SK-N-SH (cell line): ENCODE results near the gene IGSF1. TPM values are rescaled to one million over a fixed set of nuclear protein-coding genes. Genes with fewer than 3 reads are reported as not detected.

Experiments used
- CTCF ChIA-PET: fragments of 300-600, 350-600 bp; formaldehyde crosslinking; extraction: SDS; loops from one replicate; lab custom pipeline; 2021; lab: Yijun Ruan, JAX
- POLR2A ChIA-PET: fragments of 350-600 bp; sonication (Branson Sonifier 250); formaldehyde crosslinking; extraction: SDS; loops from one replicate; lab custom pipeline; 2020; ENCODE audit warnings: antibody characterized with exemption, inconsistent platforms; lab: Yijun Ruan, JAX
- DNase-seq: peaks from one replicate; pipeline ENCODE4 v3.0.0; 2012
- H2AFZ ChIP-seq: fragments of 200-600 bp; sonication (generic); 2 replicates; pipeline ENCODE4 v1.8.1; 2016; ENCODE audit warnings: antibody characterized with exemption, mild to moderate bottlenecking, low read depth
- H3F3A ChIP-seq: fragments of 200-600 bp; sonication (generic); replicated peaks from 2 replicates; pipeline ENCODE3; 2016; ENCODE audit warnings: antibody characterized with exemption, mild to moderate bottlenecking; ENCODE audit not compliant: insufficient read depth
- H3K27ac ChIP-seq, 2 experiments: fragments of 200-500 bp in 1 of 2; fragments of 200-600 bp in 1 of 2; sonication (Bioruptor generic) in 1 of 2; sonication (generic), shearing (Covaris generic) in 1 of 2; 2 replicates each; pipeline versions ENCODE4 v1.5.1 to v1.6.1; 2014 to 2016; ENCODE audit warnings: low read depth in 2 of 2, inconsistent platforms in 1 of 2, low read length in 1 of 2, mild to moderate bottlenecking in 1 of 2, mixed read lengths in 1 of 2
- H3K27me3 ChIP-seq: fragments of 200-600 bp; sonication (generic), shearing (Covaris generic); 2 replicates; pipeline ENCODE4 v1.6.1; 2016; ENCODE audit warnings: mixed run types; ENCODE audit not compliant: insufficient read depth
- H3K36me3 ChIP-seq, 2 experiments: fragments of 200-500 bp in 1 of 2; fragments of 200-600 bp in 1 of 2; sonication (Bioruptor generic) in 1 of 2; sonication (generic) in 1 of 2; replicated peaks in 1 of 2; 2 replicates each; pipeline versions ENCODE3 to v1.5.1; 2014 to 2016; ENCODE audit warnings: low read length in 1 of 2, mild to moderate bottlenecking in 1 of 2; ENCODE audit not compliant: insufficient read depth in 2 of 2, control insufficient read depth in 1 of 2
- H3K4me1 ChIP-seq, 2 experiments: fragments of 200-500 bp in 1 of 2; fragments of 200-600 bp in 1 of 2; sonication (Bioruptor generic) in 1 of 2; sonication (generic), shearing (Covaris generic) in 1 of 2; 2 replicates each; pipeline versions ENCODE4 v1.5.1 to v1.6.1; 2014 to 2016; ENCODE audit warnings: low read depth in 1 of 2, low read length in 1 of 2, mixed run types in 1 of 2; ENCODE audit not compliant: insufficient read depth in 2 of 2, control insufficient read depth in 1 of 2
- H3K4me2 ChIP-seq: fragments of 200-600 bp; sonication (generic), shearing (Covaris generic); 2 replicates; pipeline ENCODE4 v1.6.1; 2017; ENCODE audit warnings: mixed run types
- H3K4me3 ChIP-seq, 2 experiments: fragments of 200-500 bp in 1 of 2; fragments of 200-600 bp in 1 of 2; sonication (Bioruptor generic) in 1 of 2; sonication (generic), shearing (Covaris generic) in 1 of 2; 2 replicates each; pipeline versions ENCODE4 v1.5.1 to v1.8.1; 2014 to 2016; ENCODE audit warnings: low read depth in 2 of 2, inconsistent platforms in 1 of 2, low read length in 1 of 2, mild to moderate bottlenecking in 1 of 2, mixed read lengths in 1 of 2, moderate library complexity in 1 of 2
- H3K79me2 ChIP-seq: fragments of 200-600 bp; sonication (generic); 2 replicates; pipeline ENCODE4 v1.8.1; 2017; ENCODE audit warnings: mild to moderate bottlenecking; ENCODE audit not compliant: insufficient read depth
- H3K9ac ChIP-seq: fragments of 200-600 bp; sonication (generic); 2 replicates; pipeline ENCODE4 v1.6.1; 2017; ENCODE audit warnings: mixed run types
- H3K9me2 ChIP-seq: fragments of 200-600 bp; sonication (generic); 2 replicates; pipeline ENCODE4 v1.6.1; 2017; ENCODE audit warnings: mixed run types
- H3K9me3 ChIP-seq: fragments of 200-600 bp; sonication (generic); 2 replicates; pipeline ENCODE4 v1.6.1; 2017; ENCODE audit warnings: mixed run types, mild to moderate bottlenecking, moderate library complexity
- H4K20me1 ChIP-seq: fragments of 200-600 bp; sonication (generic); 2 replicates; pipeline ENCODE4 v1.6.1; 2017; ENCODE audit warnings: mild to moderate bottlenecking, mixed run types; ENCODE audit not compliant: insufficient read depth
- CHD2 ChIP-seq: fragments of 150-350 bp; IDR thresholded peaks from 2 replicates; pipeline ENCODE4 v1.6.1; 2018; ENCODE audit warnings: low read length; ENCODE audit not compliant: partially characterized antibody
- FOSL2 ChIP-seq: IDR thresholded peaks from 2 replicates; pipeline ENCODE4 v1.4.0; 2012; ENCODE audit warnings: low read depth, mild to moderate bottlenecking, moderate library complexity, borderline replicate concordance
- FOXM1 ChIP-seq: IDR thresholded peaks from 2 replicates; pipeline ENCODE4 v1.4.0; 2012; ENCODE audit warnings: low read depth, mild to moderate bottlenecking
- IRF3 ChIP-seq: fragments of 150-350 bp; IDR thresholded peaks from 2 replicates; pipeline ENCODE4 v1.6.1; 2016; ENCODE audit warnings: mild to moderate bottlenecking, low read depth, low read length
- MAX ChIP-seq: IDR thresholded peaks from 2 replicates; pipeline ENCODE4 v1.4.0; 2012; ENCODE audit warnings: low read depth
- MEF2A ChIP-seq: IDR thresholded peaks from 2 replicates; pipeline ENCODE4 v1.4.0; 2012; ENCODE audit warnings: low read depth, borderline replicate concordance
- MXI1 ChIP-seq: IDR thresholded peaks from 2 replicates; pipeline ENCODE4 v1.6.1; 2012; ENCODE audit warnings: mild to moderate bottlenecking, low read depth, low read length, improper control_type of control experiment
- PBX3 ChIP-seq: IDR thresholded peaks from 2 replicates; pipeline ENCODE4; 2012
- TCF12 ChIP-seq: IDR thresholded peaks from 2 replicates; pipeline ENCODE4 v1.4.0; 2012
- WGBS: methylation state at CpG from one replicate; pipeline ENCODE4 v1.1.6; 2017; ENCODE audit warnings: low lambda C conversion rate; 5-methylcytosine and 5-hydroxymethylcytosine counted together
- polyA plus RNA-seq, 3 experiments: library from polyadenylated mRNA; depleted of rRNA; stranded (reverse); fragments of >200 nt; gene quantifications; 2 replicates each; pipeline ENCODE4 v1.2.3, GENCODE V29; 2012

IGSF1 gene
- polyA plus RNA-seq, 1 of the 3 experiments (the other 2 are of a cell fraction): 0.92 TPM

DNA sequence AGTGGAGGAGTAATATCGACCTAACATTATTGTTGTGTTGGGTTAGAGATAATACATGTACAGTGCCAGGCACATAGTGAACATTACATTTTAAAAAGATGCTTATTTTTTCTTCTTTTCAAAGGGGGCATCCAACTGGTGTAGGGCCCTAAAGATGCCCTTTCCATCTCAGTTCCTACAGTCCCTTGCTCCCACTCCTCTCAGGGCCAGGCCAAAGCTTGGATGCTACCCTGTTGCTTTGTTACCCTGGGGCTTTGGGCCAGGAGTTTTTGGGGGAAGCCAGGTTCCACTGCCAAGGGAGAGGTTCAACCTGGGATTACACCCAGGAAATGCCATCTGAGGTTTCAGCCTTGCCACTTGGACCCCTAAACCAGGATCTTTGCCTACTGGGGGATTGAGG is 918 bp downstream of the IGSF1 start (continued):
- no peak for TF ChIP-seq FOXM1

DNA sequence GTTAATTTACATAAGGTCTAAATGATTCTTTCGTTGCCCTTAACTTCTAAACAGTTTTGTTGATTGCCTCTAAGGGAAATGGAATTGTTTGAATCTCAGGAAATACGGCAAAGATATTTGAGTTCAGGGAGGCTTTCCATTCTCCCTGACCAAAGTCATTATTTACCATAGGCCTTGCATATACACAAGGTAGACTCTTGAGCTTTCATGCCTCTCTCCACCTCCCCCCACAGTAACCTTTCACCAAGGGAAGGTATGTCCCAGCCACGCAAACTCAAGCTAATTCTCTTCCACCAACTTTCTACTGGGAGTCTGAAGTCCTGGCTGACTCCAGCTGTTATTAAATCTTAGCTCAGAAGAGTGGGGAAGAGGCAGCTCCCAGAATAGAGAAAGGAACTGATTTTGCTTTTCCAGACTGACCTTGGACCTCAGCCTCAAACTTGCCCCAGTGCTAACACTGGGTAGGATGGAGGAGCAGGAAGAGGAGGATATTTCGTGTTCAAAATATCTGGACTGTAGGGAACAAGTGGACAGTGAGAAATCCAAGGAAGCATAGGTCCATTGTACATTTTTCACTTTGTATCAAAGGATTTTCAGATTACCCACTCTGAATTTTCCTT is 1.4 kb downstream of the IGSF1 start:
- no peaks in the 10 kb centered on the region for H3K9me2 ChIP-seq
- no peak overlapping the region for H2AFZ ChIP-seq
- H3K9me3 ChIP-seq: no peaks in the 10 kb centered on the region
- no peak for TF ChIP-seq CHD2
- TF ChIP-seq, all 33 proteins: peak for 0
- Histone ChIP-seq H3F3A (no peaks in the 10 kb centered on the region), H3K4me1 (peaks cover 0 to 5% of the 10 kb centered on the region in 2 experiments; a peak in 1 of 4 replicates), H3K9ac (no peak overlapping the region), H3K4me3 (no peak overlapping the region), H3K27ac (no peak overlapping the region), H3K79me2 (no peaks in the 10 kb centered on the region), H3K4me2 (no peak overlapping the region), H3K36me3 (no peaks in the 10 kb centered on the region), H3K27me3 (no peaks in the 10 kb centered on the region; the same call in 1 of the 2 replicates), H4K20me1 (no peaks in the 10 kb centered on the region)
- ChIA-PET CTCF (interaction anchor here (0.7 to 1.2 kb wide), 2 partner anchors 11 to 16 kb away, joined by 3 read pairs; no protein-coding TSS in a partner anchor), POLR2A (no interaction called here)
- 48% methylated on average over 4 of the region's 4 CpGs for WGBS
- no peak for DNase-seq

- DNase-seq: no peak
- Histone ChIP-seq H3K4me2 (no peak overlapping the region), H3K36me3 (no peaks in the 10 kb centered on the region), H3K4me1 (no peaks in the 10 kb centered on the region), H2AFZ (no peak overlapping the region), H3F3A (no peaks in the 10 kb centered on the region), H3K27ac (no peak overlapping the region), H4K20me1 (no peaks in the 10 kb centered on the region), H3K9ac (no peak overlapping the region)
- WGBS: 34% methylated on average over 4 of the region's 4 CpGs
- TF ChIP-seq TCF12 (no peak), PBX3 (no peak), MXI1 (no peak), FOSL2 (no peak), MAX (no peak), MEF2A (no peak), IRF3 (no peak)
- TF ChIP-seq, all 33 proteins: peak for 0
- Histone ChIP-seq H3K4me3 (no peak overlapping the region), H3K27me3 (no peaks in the 10 kb centered on the region), H3K79me2 (no peaks in the 10 kb centered on the region), H3K9me2 (no peaks in the 10 kb centered on the region), H3K9me3 (no peaks in the 10 kb centered on the region)
- ChIA-PET POLR2A (no interaction called here), CTCF (interaction anchor here (0.6 to 1.6 kb wide), 2 partner anchors 10 to 11 kb away, joined by 3 read pairs; partner anchors contain the start of gene IGSF1)
Measured at GRCh38 chrX:131279617-131280016, 9.5 kb downstream of the IGSF1 start.
